Epithelial cell of umbilical artery (primary cell): ENCODE results near the gene GRAMD1A. TPM values are rescaled to one million over a fixed set of nuclear protein-coding genes. Genes with fewer than 3 reads are reported as not detected.

Experiments
- total RNA-seq: library from RNA; depleted of rRNA; stranded (reverse); fragments of >200 nt; gene quantifications from 2 replicates; pipeline ENCODE4 v1.2.3, GENCODE V29; 2014

Gene GRAMD1A
- total RNA-seq = 30.2 TPM in 2 replicates

DNA sequence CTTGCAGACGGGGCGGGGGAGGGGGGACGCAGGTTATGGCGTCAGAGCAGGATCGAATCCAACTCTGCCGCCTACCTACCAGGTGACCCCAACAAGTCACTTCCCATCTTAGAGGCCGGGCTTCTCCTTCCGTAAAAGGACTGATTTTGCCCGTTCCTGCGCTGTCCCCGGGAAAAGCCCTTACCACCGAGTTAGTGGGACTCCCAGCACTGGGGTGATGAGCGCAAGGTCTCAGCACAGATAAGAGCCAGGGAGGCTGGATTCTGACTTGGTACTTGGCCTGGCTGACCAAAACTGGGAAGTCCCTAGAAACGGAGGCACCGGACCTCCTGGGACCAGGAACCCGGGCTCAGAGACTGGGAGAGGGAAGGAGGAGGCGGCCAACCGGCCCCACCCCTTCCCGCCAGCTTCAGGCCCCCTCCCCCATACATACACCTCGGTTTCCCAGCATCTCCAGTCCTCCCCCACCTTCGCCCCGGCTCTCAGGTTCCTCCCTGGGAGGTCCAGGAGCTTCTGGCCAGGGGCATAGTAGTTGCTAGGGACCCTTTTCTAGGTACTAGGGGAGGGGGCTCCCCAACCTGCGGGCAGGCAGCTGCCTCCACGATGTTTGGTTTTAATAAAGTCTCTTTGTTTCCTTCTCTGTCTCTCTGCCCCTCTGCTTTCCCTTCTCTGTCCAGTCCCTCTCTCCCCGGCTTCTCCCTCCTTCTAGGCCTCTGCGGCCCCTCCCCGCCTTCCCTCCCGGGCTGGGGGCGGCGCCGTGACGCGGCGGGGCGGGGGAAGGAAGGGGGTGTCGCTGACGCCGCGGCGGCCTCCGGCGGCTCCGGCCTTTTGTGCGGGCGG, at the start of gene GRAMD1A:
TSS of gene GRAMD1A (plus strand) at position 826 of the 840 bp plus-strand sequence. CDS start 156 bp downstream, outside the sequence.

DNA sequence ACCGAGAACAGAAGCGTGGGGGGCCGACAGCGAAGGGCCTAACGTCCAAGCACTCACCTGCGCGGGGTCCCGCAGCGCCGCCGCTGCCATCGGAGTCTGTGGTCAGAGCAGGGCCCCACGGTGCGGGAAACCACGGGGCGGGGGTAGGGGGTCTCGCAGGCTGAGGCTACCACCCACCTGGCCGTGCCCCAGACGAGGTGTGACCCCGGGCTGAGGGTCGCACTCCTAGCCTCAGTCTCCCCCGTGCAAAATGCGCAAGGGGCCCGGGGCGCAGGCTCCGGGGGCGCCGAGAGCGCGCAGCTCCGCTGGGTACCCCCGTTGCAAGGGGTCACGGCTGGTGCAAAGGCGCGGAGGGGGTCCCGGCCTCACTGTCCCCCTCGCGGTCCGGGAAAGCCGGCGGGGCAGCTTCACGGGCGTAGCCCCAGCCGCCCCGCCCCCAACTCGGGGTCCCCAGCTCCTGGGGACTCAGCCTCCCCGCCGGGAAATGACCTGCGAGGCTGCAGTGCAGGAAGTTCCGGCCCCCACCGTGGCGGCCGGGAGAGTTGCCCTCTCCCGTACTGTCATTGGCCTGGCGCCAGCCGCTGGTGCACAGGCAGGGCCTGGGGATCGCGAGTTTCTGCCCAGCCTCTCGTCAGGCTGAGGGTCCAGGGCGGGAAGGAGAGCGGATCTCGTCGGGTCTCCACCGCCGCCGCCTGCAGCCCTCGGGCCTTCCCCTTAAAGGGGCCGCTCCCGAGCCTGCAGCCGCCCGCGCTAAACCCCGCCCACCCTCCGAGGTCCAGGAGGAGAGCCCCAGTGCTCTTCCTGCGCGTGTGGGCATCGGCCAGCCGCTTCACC, 36.3 kb upstream of the GRAMD1A start, which contains the start of gene ZNF792:
TSS of gene ZNF792 (minus strand) at position 657 of the 834 bp plus-strand sequence. CDS start at position 90, 567 bp downstream.

DNA sequence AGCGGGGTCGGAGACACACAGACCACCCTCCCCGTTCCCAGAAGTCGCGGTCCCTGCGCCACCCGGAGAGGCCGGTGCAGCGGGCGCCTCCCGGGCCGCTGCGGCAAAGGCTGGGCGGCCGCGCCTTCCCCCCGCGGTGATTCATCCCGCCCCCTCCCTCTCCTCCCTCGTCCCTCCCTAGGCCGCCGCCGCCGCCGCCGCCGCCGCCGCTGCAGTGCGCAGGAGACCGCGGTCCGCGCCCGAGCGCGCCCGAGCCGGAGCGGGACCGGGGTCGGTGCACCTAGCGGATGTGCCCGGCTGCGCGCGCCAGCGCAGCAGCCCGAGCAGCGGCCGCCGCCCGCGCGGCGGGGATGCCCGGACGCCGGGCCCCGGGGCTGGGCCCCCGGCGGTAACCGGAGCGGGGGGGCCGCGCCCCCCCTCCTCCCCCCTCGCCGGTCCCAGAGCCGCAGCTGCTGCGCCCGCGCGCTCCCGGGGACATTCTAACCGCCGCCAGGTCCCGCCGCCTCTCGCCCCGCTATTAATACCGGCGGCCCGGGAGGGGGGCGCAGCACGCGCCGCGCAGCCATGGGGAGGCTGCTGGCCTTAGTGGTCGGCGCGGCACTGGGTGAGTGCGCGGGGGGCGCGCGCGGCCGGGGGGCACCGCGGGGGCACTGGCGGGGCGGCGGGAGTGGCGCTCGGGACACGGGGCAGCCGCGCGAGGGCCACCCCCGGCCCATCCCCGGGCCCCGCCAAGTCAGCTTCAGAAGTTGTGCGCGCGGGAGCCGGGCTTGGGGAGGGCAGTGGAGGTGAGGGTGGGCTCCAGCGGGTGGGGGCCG, 30.3 kb downstream of the GRAMD1A start, which contains the start of gene SCN1B:
TSS of gene SCN1B (plus strand) at position 214 of the 815 bp plus-strand sequence. CDS start at position 565, 351 bp downstream.

DNA sequence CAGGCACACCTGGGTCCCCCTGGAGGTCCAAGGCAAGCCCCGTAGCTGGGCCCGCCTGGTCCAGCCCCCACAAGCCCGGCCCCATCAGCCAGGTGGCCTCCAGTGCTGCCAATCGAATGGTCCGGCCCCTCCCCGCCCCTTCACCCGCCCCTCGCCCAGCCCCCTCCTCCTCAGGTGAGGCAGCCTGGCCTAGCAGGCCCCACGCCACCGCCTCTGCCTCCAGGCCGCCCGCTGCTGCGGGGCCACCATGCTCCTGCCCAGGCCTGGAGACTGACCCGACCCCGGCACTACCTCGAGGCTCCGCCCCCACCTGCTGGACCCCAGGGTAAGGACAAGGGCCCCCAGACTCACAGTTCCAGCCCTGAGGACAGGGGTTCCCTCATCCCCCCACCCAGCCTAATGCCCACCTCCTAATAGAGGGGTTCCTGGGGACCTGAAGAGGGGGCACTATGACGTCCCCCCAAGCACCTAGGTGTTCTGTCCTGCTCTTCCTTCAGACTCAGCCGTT, 41.5 kb downstream of the GRAMD1A start, which contains the start of gene HPN:
TSS of gene HPN (plus strand) at position 174 of the 508 bp plus-strand sequence. CDS start 786 bp downstream, outside the sequence.

Other genes starting within 250 kb of the GRAMD1A start
- 2.7 and 4.9 TPM in 2 replicates for gene ZNF599, start 227.1 kb upstream of the GRAMD1A start, total RNA-seq
- 3.6 and 4.4 TPM in 2 replicates for gene ZNF30, start 73.4 kb upstream of the GRAMD1A start, total RNA-seq
- gene ZNF792, start 36.1 kb upstream of the GRAMD1A start, total RNA-seq = 20.7 and 25.0 TPM in 2 replicates
- 2.9 and 3.5 TPM in 2 replicates for gene SCN1B, start 30.1 kb downstream of the GRAMD1A start, total RNA-seq
- not detected in 2 replicates for gene HPN, start 41.4 kb downstream of the GRAMD1A start, total RNA-seq
- not detected in 2 replicates for gene FXYD3, start 115.5 kb downstream of the GRAMD1A start, total RNA-seq
- gene LGI4, start 134.7 kb downstream of the GRAMD1A start, total RNA-seq = not detected in 2 replicates
- not detected in 2 replicates for gene FXYD1, start 138.5 kb downstream of the GRAMD1A start, total RNA-seq
- gene FXYD7, start 142.9 kb downstream of the GRAMD1A start, total RNA-seq = not detected in 2 replicates
- gene FXYD5, start 154.4 kb downstream of the GRAMD1A start, total RNA-seq = 16.2 and 17.0 TPM in 2 replicates
- gene FAM187B, start 228.4 kb downstream of the GRAMD1A start, total RNA-seq = not detected in 2 replicates
- 0.30 and 0.32 TPM in 2 replicates for gene LSR, start 248.7 kb downstream of the GRAMD1A start, total RNA-seq